Pancreas (tissue), 10 donors: ENCODE results near the gene TNRC6C. TPM values are rescaled to one million over a fixed set of nuclear protein-coding genes. Genes with fewer than 3 reads are reported as not detected.
A peak's percentile ranks its signal among the peaks of the same experiment; 100 is the strongest.

ENCODE experiments used
- ATAC-seq, 4 donors: fragments of 200-7000 bp; cut with Tn5 transposase; one replicate each; pipeline versions ENCODE4 v1.8.0 to v1.9.1; 2020; ENCODE audit warnings: mild to moderate bottlenecking in 4 of 4, moderate library complexity in 4 of 4
- DNase-seq, 6 donors: peaks; one replicate each; pipeline ENCODE4 v3.0.0-alpha.2; 2020
- FAIRE-seq: peaks from 2 replicates; lab custom pipeline; 2012; peaks lifted over from hg19 to GRCh38; lab: Jason Lieb, UNC
- H3K27ac ChIP-seq, 4 donors: fragments of 200-600 bp; sonication (generic); 1 replicate in 3 of 4; 2 replicates in 1 of 4; pipeline versions ENCODE4 v1.5.0 to v1.8.0; 2020
- H3K27me3 ChIP-seq, 4 donors: fragments of 200-600 bp; one replicate each; pipeline ENCODE4 v1.8.0; 2021
- H3K36me3 ChIP-seq, 3 donors: fragments of 200-600 bp; sonication (generic) in 1 of 3; one replicate each; pipeline versions ENCODE4 v1.5.0 to v1.8.0; 2020 to 2021
- H3K4me1 ChIP-seq, 3 donors: fragments of 200-600 bp; one replicate each; pipeline ENCODE4 v1.8.0; 2021
- H3K4me3 ChIP-seq, 4 donors: fragments of 200-600 bp; sonication (generic) in 2 of 4; one replicate each; pipeline versions ENCODE4 v1.5.0 to v1.8.0; 2020 to 2021
- H3K9me3 ChIP-seq, 4 donors: fragments of 200-600 bp; one replicate each; pipeline ENCODE4 v1.8.0; 2021
- CTCF ChIP-seq, 4 donors: fragments of 200-600 bp; sonication (generic) in 3 of 4; IDR thresholded peaks; one replicate each; pipeline versions ENCODE4 v1.5.0 to v1.8.0; 2021; ENCODE audit warnings: antibody characterized with exemption in 4 of 4
- WGBS, 2 donors: extraction: QIAGEN DNeasy Blood & Tissue Kit; methylation state at CpG; one replicate each; pipeline ENCODE4 v1.1.7; 2013; 5-methylcytosine and 5-hydroxymethylcytosine counted together
- intact Hi-C, 3 donors: fragments of 100-400 bp; cut with DNase I; formaldehyde crosslinking; loops; one replicate each; pipeline versions ENCODE4 v1.11.1 to v1.14.2; 2022
- polyA plus RNA-seq, 2 donors: library from polyadenylated mRNA; stranded (reverse); fragments of 200-250 nt; gene quantifications; one replicate each; pipeline ENCODE4 v1.2.3, GENCODE V29; 2013
- total RNA-seq, 6 donors: library from RNA; stranded (reverse); fragmentation: NEBNext Ultra II Directional in 4 of 6; extraction: Animal tissue kit (Norgen Biotek cat#: 25700) in 4 of 6; gene quantifications; one replicate each; pipeline versions ENCODE4 v1.2.1 to v1.2.4, GENCODE V29; 2021 to 2023
- donor health status: healthy with polysubstance abuse.
- donor health status: DM: no; HTN: no; CAD: no; lungs with moderate emphysema.
- donor health status: DM: no; HTN: no; CAD: no.
- donor health status: control.
- donor health status: control.
- donor health status: Bipolar disorder and iron deficiency.
- donor health status: DM: yes; HTN: yes; CAD: no.
- donor health status: DM: no; HTN: no; CAD: no.
- donor health status: DM: no; HTN: no; CAD: no.
- donor health status: DM: yes; HTN: yes; CAD: no.

The TNRC6C gene
- total and polyA plus RNA-seq, 8 donors = 4.0 to 15.5 (median 7.7) TPM

DNA sequence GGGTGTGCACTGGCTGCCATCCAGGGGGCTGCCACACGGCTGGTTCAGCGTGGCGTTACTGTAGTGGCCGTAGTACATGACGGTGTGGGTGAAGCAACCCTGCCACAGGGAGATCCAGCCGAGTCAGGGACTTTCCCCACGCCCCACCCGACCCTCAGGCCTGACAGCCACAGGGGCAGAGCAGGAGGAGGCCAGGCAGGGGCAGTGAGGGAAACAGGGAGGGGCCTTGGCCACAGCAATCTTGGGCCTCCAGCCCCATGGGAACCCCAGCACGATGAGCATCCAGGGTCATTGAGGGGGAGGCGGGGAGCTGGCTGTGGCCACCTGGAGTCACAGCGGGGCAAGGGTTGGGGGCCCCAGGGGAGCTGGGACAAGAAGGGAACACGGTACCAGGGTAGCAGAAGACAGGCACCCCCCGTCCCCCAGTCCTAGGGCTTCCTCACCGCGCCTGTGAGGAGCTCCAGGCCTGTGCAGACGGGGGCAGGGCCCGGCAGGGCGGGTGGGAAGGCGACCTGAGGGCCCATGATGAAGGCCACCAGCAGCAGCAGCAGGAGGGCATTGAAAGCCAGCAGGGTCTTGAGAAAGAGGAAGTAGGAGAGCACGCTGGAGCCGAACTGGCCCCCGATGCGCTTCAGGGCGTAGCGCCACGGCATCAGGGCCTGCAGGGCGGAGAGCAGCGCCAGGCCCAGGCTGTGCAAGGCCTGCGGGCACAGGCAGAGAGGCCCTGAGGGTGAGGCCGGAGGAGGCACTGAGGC, 165.8 kb downstream of the TNRC6C start:
- Histone ChIP-seq H3K27me3 (no peaks in the 10 kb centered on the region), H3K4me3 (no peak overlapping the region), H3K36me3 (peaks cover 0 to 8% (median 0%) of the 10 kb centered on the region in 3 donors), H3K9me3 (no peaks in the 10 kb centered on the region), H3K4me1 (peaks cover 0 to 3% (median 3%) of the 10 kb centered on the region in 3 donors), H3K27ac (no peak overlapping the region)
- ATAC-seq = no peak
- WGBS, 2 donors = 89 to 91% methylated on average over 30 of the region's 30 CpGs
- TF ChIP-seq CTCF (IDR thresholded peaks at IDR 0.05) = no peak
- no peak for FAIRE-seq
- DNase-seq = peak in 2 of 6 donors; percentile 56 to 73
- intact Hi-C loops = loop anchor here in 2 of 3 donors (5.0 kb wide), 2 partner anchors 48 to 53 kb away; no protein-coding TSS in a partner anchor

GRCh38 chr17:78124836-78125137, 166.3 kb downstream of the TNRC6C start:
- no peak for TF ChIP-seq CTCF (IDR thresholded peaks at IDR 0.05)
- Histone ChIP-seq H3K27ac (no peak overlapping the region), H3K9me3 (no peaks in the 10 kb centered on the region), H3K27me3 (no peaks in the 10 kb centered on the region), H3K4me1 (peaks cover 0 to 8% (median 8%) of the 10 kb centered on the region in 3 donors), H3K4me3 (no peak overlapping the region), H3K36me3 (peaks cover 0 to 8% (median 0%) of the 10 kb centered on the region in 3 donors)
- DNase-seq (peak in 1 of 6 donors; percentile 77), FAIRE-seq (no peak), ATAC-seq (no peak)
- intact Hi-C loops = loop anchor here in 2 of 3 donors (5.0 kb wide), 2 partner anchors 48 to 53 kb away; no protein-coding TSS in a partner anchor
- 84 to 85% methylated on average over 9 to 12 of the region's 12 CpGs for WGBS, 2 donors

- DNase-seq (no peak), FAIRE-seq (no peak), ATAC-seq (no peak)
- H3K4me1 ChIP-seq = peaks cover 0 to 8% (median 8%) of the 10 kb centered on the region in 3 donors
- H3K9me3 ChIP-seq = no peaks in the 10 kb centered on the region
- H3K4me3 ChIP-seq = no peak overlapping the region
- WGBS, 2 donors = 86 to 88% methylated on average over 37 to 39 of the region's 39 CpGs
- TF ChIP-seq CTCF (IDR thresholded peaks at IDR 0.05) = no peak
- intact Hi-C loops = no loop called here
- H3K27me3 ChIP-seq = no peaks in the 10 kb centered on the region
- H3K27ac ChIP-seq = no peak overlapping the region
- peaks cover 0 to 8% (median 0%) of the 10 kb centered on the region in 3 donors for H3K36me3 ChIP-seq
Measured at GRCh38 chr17:78125138-78125913, 166.8 kb downstream of the TNRC6C start.

GRCh38 chr17:78125976-78126894, 167.7 kb downstream of the TNRC6C start:
- H3K9me3 ChIP-seq = no peaks in the 10 kb centered on the region
- no peak for TF ChIP-seq CTCF (IDR thresholded peaks at IDR 0.05)
- peak in 3 of 6 donors; percentile 56 to 84 (median 62) for DNase-seq
- intact Hi-C loops = no loop called here
- no peak for FAIRE-seq
- H3K27me3 ChIP-seq = no peaks in the 10 kb centered on the region
- H3K4me1 ChIP-seq = peaks cover 0 to 8% (median 8%) of the 10 kb centered on the region in 3 donors
- H3K36me3 ChIP-seq = peaks cover 0 to 8% (median 0%) of the 10 kb centered on the region in 3 donors
- 87 to 88% methylated on average over 19 to 25 of the region's 25 CpGs for WGBS, 2 donors
- H3K4me3 ChIP-seq = peak overlapping the region in 1 of 4 donors; percentile 81
- H3K27ac ChIP-seq = peak overlapping the region in 2 of 4 donors; percentile 70 to 77
- ATAC-seq = no peak
